Omental fat pad (tissue), 4 donors: Measurements from ENCODE around the gene CAMK1D. TPM values are rescaled to one million over a fixed set of nuclear protein-coding genes. Genes with fewer than 3 reads are reported as not detected.

Experiments used
- ATAC-seq: fragments of 150-250 bp; one replicate; pipeline ENCODE4 v1.9.1; 2016; ENCODE audit warnings: mild to moderate bottlenecking, moderate library complexity; ENCODE audit not compliant: low FRiP score
- DNase-seq: peaks from one replicate; pipeline ENCODE4 v3.0.0-alpha.2; 2019; ENCODE audit warnings: low spot score
- CTCF ChIP-seq, 3 donors: fragments of 450-650 bp; IDR thresholded peaks; one replicate each; pipeline ENCODE4 v1.5.1; 2016 to 2017; ENCODE audit warnings: antibody characterized with exemption in 3 of 3, mild to moderate bottlenecking in 3 of 3, moderate library complexity in 2 of 3
- total RNA-seq, 4 donors: library from RNA; depleted of rRNA; stranded (reverse); fragments of >200 nt; gene quantifications; one replicate each; pipeline ENCODE4 v1.1.0, GENCODE V29; 2016

Gene CAMK1D
- total RNA-seq, 4 donors from 2014 or later, result 6.0 to 15.8 (median 8.8) TPM

GRCh38 chr10:12504628-12505027 lies 155.3 kb downstream of the CAMK1D start:
- DNase-seq, result no peak
- TF ChIP-seq CTCF (IDR thresholded peaks at IDR 0.05), result no peak
- ATAC-seq, result no peak

- DNase-seq, result no peak
- no peak for TF ChIP-seq CTCF (IDR thresholded peaks at IDR 0.05)
- ATAC-seq, result no peak
Measured at GRCh38 chr10:12505683-12506082, 156.3 kb downstream of the CAMK1D start.

GRCh38 chr10:12507165-12507850 lies 158.0 kb downstream of the CAMK1D start:
- DNase-seq (no peak), ATAC-seq (no peak)
- no peak for TF ChIP-seq CTCF (IDR thresholded peaks at IDR 0.05)

- DNase-seq (no peak), ATAC-seq (no peak)
- TF ChIP-seq CTCF (IDR thresholded peaks at IDR 0.05), result no peak
Measured at GRCh38 chr10:12508165-12508564, 158.8 kb downstream of the CAMK1D start.

- DNase-seq, result no peak
- no peak for ATAC-seq
- no peak for TF ChIP-seq CTCF (IDR thresholded peaks at IDR 0.05)
Measured at GRCh38 chr10:12509016-12509793, 159.9 kb downstream of the CAMK1D start.

GRCh38 chr10:12509794-12510100 lies 160.4 kb downstream of the CAMK1D start:
- ATAC-seq, result no peak
- TF ChIP-seq CTCF (IDR thresholded peaks at IDR 0.05), result no peak
- DNase-seq, result no peak

- DNase-seq (no peak), ATAC-seq (no peak)
- TF ChIP-seq CTCF (IDR thresholded peaks at IDR 0.05), result no peak
Measured at GRCh38 chr10:12510501-12510941, 161.2 kb downstream of the CAMK1D start.
